GM19043 (cell line): Measurements from ENCODE around the gene NAA16.

ENCODE experiments used
- ATAC-seq: cut with Tn5 transposase; IDR thresholded peaks from one replicate; pipeline ENCODE4 v1.9.1; 2021; ENCODE audit warnings: low read depth; ENCODE audit not compliant: unreplicated experiment

NAA16 gene

DNA sequence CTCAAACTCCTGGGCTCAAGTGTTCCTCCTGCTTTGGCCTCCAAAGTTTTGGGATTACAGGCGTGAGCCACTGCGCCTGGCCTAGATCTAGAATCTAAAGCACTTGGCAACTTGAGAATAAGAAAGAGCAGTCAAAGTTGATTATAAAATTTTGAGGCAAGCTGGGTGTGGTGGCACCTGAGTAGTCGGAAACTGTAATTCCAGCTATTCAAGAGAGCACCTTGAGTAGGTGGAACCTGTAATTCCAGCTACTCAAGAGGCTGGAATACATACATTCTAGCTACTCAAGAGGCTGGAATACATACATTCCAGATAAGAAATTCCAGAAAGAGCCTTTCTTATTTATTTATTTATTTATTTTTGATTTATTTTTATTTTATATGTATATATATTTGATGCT is 8.3 kb upstream of the NAA16 start:
- no peak for ATAC-seq

DNA sequence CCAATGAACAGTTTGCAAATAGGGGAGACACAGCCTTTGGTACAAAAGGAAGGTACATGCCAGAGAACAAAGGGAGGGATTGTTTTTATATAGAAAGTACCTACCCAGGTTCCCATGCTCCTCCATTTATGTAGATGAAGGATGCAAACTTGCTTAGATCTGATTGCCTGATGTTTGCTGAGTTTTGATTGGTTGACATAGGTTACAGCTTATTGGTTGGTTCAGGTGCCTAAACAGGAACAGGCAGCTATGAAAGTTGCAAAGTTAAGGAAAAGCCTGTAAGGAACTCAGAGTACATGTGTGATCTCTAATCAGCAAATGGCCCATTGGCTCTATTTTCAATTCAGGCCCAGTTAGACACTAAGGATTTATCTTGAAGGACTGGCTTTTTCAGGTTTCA is 6.5 kb upstream of the NAA16 start:
- no peak for ATAC-seq

DNA sequence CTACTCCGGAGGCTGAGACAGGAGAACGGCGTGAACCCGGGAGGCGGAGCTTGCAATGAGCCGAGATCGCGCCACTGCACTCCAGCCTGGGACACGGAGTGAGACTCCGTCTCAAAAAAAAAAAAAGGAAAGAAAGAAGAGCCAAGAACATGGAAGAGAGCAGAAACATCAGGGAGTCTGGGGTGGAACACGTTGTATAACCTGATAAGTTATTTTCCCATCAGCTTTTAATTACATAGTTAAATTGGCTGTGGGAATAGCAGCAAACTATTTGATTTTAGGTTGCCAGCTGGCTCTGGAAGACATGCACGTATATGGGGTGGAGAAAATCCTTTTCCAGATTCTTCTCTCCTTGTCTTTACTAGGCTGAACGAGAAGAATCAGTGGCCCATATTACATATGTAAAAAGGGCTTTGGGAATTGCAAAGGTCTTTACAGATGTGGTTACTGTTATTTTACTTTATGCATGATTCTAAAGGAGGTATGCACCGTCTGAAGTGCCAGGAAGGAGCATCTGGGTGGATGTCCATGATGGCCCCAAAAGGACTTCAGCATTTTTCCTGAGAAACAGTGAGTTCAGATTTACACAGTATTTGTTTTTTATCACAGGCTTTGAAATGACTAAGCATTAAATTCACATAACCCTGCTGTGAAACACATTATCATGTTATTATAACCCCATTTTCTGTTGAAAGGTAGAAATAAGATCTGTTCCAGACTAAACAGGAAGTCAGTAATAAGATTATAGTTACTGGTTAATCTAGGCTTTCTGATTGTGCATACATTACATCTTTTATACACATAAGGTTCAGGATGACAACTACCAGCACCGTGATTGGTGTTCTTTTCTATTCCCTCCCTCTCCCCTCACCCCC is 4.6 kb upstream of the NAA16 start:
- ATAC-seq, result no peak

DNA sequence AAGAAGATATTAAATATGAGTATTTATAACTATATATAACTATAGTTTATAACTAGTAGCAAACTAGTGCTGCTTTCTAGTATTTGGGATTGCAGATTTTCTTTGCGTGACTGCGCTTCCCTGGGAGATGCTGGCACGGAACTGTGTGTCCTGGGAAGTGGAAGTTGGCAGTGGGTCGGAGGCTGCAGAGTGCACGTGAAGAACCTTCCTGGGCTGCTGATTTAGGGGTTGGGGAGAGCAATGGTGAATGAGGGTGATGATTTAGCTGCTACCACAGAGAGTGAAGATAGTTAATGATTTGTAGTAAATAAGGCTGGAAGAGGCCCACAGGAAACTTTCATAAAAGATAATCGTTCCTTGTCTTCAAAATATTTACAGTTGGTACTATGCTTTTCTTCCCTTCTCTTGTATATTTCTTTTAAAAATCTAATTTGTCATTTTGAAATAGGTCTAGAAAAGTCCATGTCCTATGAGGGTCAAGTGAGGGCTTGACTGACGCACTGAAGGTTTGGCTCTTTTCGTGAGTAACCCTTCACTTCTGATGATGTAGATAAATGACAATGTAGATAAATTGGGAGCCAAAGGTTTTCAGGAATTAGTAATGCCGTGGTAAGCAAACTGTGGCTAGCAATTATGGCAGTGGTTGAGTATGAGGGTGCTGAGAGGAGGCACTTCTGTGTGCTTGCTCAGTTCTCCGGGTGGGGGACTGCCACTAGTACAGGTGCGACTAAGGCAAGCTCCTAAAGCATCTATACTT is 3.0 kb upstream of the NAA16 start:
- no peak for ATAC-seq

DNA sequence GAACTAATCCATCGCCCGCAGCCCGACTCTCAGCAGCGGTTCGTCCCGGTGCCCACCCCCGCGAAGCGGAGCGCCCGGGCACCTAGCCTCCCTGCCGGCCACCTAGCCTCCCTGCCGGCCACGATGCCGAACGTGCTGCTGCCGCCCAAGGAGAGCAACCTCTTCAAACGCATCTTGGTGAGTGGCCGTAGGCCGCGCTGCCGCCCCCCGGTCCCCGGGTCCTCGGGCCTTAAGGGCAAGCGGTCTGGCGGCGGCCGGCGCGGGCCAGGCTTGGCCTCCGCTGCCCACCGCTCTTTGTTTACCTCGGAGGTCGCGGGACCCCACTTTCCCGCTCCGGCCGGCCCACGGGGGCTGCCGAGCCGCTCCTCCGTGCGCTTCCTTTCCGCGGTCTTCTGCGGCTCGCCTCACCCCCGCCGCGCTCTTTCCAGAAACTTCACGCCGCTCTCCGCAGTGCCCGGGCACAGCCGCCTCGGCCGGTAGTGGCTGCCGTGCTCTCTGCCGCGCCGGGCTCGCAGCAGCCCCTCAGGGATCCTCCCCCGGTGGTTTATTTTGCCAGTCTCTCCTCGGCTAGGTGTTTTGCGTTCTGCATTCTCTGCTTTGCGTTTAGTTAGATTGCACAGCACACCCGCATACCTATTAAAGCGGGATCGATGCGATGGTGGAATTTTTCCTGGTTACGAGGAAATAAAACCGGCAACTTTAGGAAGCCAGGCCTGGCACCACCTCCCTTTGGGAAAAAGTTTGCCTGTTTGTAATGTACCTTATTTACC is 524 bp downstream of the NAA16 start:
- ATAC-seq, result peak; percentile 37

DNA sequence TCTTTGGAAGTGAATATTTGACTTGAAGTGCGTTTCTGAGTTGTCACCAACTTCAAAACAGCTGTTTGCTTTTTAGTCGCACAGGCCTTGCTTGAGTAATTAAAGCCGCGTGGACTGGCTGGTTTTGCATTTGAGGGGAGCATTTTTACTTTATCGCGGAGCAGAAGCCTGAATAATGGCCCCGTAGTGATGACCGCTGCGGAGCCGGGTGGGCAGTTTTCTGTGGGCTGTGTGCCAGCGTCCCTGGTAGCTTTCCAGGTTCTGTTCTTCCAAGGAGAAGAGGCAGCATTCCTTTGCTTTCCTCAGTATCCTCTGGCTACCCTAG is 1.1 kb downstream of the NAA16 start:
- no peak for ATAC-seq

DNA sequence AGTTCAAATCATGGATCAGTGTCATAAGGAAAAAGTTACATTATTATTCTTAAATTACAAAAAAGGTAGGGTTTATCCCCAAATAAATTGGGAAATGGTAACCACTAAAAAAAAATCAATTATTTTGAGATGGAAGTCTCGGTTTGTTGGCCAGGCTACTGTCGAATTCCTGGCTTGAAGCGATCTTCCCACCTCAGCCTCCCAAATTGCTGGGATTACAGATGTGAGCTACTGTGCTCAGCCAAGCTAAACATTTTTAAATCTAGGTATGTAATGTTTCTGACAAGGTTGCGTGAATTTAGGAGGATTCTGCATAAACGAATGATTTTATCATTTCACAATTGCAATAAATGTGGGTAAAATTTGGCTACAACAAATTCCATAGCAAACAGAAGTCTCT is 2.0 kb downstream of the NAA16 start:
- no peak for ATAC-seq

DNA sequence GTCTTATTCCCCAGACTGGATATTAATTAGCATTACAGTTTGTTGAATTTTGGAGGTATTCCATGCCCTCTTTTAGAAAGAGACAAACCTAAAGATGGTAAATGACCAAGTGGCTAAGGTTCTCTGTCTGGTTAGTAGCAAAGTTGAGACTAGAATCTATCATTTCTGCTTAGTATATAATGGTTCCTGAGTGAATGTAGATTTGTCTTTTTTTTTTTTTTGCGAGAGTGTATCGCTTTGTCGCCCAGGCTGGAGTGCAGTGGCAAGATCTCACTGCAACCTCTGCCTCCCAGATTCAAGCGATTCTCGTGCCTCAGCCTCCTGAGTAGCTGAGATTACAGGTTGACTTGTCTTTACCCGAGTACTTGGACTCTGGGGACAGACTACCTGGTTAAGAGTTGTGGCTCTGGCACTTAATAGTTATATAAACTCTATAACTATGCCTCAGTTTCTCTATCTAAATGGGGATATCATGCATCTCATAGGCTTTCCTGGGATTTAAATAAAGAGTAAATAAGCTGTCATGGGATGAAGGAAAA is 2.7 kb downstream of the NAA16 start:
- ATAC-seq, result no peak

DNA sequence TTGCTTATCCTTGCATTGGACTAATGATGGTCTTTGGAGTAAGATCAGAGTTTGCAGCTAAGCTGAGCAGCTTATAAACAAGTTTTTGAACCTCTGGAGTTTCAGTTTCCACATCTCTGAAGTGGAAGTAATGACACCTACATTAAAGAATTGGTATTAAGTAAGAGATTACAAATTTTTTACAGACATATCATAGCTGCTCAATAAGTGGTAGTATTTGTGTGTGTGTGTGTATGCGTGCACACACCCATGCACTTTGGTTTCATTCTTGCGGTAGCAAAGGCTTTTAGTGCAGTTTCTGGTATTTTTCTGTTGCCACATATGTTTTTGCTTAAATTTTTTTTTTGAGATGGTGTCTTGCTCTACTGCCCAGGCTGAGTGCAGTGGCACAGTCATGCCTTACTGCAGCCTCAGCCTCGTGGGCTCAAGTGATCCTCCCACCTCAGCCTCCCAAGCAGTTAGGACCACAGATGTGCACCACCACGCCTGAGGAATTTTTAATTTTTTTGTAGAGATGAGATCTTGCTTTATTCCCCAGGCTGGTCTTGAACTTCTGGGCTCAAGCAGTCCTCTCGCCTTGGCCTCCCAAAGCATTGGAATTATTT is 4.5 kb downstream of the NAA16 start:
- ATAC-seq, result no peak

DNA sequence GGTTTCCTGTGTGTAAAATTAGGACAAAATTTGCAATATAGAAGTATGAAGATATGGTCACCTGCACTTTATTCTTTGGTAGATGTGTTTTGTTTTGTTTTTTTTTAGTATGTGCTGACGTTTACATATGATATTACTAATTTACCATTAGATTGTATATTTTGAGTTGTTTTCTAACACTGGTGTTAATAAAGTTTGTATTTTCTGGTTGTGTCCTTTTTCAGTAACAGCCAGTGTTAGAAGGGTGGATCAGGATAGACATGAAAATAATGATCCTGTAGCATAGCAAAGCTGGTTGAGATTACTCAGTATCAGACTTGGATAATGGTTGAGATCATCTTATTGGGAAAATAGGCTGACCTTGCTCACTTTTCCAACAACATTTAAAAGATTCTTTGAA is 6.2 kb downstream of the NAA16 start:
- no peak for ATAC-seq

DNA sequence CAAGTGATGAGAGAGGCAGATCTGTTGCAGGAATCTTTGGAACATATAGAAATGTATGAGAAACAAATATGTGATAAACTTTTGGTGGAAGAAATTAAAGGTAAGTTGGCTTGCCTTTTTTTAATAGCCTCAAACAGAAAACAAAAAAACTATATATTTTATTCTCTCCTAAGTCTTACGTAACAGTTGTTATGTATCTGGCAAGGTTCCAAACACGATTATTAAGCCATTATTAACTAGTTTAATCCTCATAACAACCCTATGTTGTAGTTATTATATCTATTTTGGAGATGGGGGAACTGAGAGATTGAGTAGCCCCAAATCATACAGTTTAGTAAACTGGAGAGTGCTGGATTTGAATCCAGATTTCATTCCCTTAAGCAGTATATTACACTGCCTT is 14.7 kb downstream of the NAA16 start:
- no peak for ATAC-seq

DNA sequence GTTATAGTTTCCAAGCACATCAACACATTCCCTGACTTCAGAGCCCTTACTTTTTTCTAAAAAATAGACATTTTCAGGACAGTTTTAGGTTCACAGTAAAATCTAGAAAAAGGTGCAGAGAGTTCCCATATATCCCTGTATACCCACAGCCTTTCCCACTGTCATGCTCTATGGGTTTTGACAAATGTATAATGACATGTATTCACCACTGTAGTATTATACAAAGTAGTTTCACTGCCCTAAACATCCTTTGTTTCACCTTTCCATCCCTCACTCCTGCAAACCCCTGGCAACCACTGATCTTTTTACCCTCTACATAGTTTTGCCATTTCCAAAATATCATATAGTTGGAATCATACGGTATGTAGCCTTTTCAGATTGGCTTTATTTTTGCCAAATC is 15.6 kb downstream of the NAA16 start:
- peak; percentile 51 for ATAC-seq

DNA sequence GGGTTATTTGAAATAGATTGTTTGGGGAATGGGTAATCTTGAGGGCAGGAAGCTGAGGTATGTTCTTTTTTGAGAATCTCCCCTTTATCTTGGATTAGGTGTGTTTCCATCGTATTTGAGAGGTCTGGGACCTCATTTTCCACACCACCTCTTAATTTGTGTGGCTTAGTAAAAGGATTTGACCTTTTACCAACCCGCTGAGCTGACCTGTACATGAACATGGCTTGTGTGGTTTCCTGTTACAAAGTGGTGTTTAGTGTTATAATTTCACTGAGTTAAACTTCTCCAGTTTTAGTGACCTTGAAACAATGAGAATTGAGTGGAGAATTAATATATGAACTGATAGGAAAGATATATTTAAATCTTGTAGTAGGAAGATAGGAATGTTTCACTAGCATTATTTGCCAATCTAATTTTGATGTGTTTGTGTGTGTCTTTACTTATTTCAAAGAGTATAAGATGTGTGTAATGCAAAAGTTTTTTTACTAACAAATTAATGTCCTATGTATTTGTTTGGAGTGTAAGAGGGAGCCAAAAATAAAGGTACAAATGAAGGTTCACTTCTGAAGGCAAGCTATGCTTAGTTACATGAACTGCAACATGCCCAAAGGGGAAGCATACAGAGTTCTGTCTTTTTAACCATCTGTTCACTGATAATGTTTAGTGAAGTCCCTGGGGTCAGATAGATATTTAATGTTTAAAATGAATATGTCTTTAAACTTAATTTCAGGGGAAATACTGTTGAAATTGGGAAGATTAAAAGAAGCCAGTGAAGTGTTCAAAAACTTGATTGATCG is 17.1 kb downstream of the NAA16 start:
- ATAC-seq, result no peak

DNA sequence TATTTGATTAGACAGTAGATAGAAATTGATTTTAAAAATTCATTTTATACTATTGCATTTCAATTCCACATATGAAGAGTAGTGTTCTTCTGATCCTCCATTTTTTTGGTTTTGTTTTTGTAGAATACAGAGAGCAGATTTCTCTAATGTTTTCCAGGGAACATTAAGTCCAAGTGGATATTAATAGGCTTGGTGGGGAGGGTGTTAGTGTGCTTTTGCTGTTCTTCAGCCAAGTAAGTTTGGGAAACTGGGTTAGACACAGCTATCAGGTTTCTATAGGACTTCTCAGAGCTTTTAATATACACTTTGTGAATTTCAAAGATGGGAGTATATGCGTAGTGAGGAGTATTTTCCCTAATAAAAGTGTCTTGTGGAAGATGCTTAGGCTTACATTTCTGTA is 21.8 kb downstream of the NAA16 start:
- ATAC-seq, result no peak

DNA sequence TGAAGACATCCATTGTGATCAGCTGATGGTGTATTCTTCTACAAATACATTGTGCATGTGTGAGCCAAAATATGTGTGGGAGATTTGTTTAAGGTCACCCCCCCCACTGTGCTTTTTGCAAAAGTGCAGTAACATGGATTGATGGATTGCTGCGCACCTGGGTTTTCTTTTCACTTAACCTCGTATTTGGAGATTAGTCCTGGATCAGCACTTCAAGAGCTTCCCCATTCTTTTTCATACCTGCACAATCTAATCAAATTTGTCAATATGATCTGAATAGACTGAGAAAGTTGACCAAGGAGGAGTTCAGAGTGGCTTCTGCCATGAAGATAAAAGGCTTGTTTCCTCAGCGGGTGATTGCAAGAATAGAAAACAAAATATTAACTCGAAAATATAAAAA is 23.7 kb downstream of the NAA16 start:
- no peak for ATAC-seq

DNA sequence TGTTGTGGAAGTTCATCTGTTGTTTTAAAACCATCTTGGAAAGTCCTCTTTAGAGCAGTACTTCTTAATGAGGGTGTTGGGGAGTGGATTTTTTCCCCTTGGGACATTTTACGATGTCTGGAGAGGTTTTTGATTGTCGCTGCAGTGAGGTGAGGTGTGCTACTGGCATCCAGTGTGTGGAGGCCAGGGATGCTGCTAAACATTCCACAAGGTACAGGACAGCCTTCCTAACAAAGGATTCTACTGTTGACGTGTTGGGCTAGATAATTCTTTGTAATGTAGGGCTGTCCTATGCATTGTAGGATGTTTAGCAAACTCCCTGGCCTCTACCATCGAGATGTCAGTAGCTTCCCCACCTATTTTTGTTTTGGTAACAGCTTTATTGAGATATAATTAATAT is 33.3 kb downstream of the NAA16 start:
- no peak for ATAC-seq

DNA sequence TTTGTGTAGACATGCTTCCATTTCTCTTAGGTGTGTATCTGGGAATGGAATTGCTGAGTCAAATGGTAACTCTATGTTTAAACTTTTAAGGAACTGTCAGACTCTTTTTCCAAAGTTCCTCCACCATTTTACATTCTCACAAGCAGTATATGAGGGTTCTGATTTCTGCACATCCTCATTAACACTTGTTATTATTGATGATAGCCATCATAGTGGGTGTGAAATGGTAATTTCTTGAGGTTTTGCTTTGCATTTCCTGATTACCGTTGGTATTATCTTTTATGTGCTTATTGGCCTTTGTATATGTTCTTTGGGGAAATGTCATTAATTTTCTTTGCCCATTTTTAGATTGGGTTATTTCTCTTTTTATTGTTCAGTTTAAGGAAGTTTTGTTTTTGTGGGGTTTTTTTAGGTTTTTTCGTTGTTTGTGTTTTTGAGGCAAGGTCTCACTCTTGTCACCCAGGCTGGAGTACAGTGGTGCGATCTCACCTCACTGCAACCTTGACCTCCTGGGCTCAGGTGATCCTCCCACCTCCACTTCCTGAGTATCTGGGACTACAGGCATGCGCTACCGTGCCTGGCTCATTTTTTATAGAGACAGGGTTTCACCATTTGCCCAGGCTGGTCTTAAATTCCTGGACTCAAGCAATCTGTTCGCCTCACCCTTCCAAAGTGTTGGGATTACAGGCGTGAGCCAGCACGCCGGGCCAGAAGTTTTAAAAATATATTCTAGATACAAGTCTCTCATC is 34.3 kb downstream of the NAA16 start:
- no peak for ATAC-seq

DNA sequence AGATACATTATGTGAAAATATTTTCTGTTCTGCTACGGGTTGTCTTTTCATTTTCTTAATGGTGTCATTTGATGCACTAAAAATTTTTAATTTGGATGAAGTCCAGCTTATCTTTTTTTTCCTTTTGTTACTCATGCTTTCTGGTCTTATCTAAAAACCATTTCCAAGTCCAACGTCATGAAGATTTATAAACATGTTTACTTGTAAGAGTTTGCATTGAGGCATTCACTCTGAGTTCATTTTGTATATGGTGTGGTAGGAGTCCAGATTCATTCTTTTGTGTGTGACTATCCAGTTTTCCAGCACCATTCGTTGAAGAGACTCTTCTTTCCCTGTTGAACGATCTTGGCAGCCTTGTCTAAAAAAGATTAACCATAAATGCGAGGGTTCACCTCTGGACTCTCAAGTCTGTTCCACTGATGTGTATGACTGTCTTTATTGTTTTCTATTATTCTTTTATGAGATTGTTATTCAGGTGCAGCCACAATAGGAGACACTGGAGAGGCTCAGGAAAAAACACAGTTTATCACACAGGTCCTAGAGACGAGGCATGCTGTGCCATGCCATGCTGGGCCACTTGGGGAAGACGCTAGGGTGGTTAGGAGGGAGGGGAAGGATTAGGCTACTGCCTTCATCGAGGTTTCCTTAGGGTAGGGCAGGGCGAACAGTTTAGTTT is 35.0 kb downstream of the NAA16 start:
- no peak for ATAC-seq
